ENCODE results near the gene IL17B. TPM values are rescaled to one million over a fixed set of nuclear protein-coding genes. Genes with fewer than 3 reads are reported as not detected.

IL17B gene
- total RNA-seq, 1 donor from 2014 or later: not detected

DNA sequence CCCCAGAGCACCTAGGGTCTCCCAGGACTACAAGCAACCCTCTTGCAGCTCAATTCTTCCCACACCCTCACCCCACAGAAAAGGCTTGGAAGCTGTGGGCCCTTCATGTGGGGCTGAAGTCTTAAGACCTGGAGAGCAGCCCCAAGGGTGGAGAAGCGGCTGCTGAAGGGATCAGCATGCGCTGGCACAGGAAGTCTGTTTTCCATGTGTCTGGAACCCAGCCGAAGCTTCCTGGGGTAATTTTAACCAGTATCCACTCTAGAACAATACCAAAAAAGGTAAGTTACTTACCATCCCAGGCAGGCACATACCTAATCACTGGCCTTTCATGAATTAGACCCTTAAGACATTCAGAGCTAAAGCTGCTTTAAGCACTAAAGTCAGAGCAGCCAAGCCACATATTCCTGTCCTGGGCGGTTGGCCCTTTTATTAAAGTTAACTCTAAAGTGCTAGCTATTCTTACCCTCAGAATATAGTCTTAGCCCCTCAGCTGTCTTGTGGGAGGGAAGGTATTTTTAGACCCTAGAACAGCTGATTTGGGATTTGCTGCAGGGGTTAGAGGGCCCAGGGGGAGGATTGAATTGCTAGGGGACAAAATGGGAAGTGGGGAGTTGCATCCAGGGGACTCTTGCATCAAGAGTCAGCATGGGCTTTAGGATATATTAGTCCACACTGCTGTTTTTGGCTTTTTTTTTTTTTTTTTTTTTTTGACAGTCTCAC lies 6.9 kb downstream of the IL17B start:
- peaks cover 4% of the 10 kb centered on the region for H3K4me1 Mint-ChIP-seq (ENCODE audit: unreplicated experiment)
- H3K36me3 Mint-ChIP-seq (ENCODE audit: low read depth, unreplicated experiment): peaks cover 2% of the 10 kb centered on the region
- H3K27ac Mint-ChIP-seq (ENCODE audit: unreplicated experiment): no peak overlapping the region
- DNase-seq (ENCODE audit: low spot score): no peak
- TF ChIP-seq, protein P1, sequence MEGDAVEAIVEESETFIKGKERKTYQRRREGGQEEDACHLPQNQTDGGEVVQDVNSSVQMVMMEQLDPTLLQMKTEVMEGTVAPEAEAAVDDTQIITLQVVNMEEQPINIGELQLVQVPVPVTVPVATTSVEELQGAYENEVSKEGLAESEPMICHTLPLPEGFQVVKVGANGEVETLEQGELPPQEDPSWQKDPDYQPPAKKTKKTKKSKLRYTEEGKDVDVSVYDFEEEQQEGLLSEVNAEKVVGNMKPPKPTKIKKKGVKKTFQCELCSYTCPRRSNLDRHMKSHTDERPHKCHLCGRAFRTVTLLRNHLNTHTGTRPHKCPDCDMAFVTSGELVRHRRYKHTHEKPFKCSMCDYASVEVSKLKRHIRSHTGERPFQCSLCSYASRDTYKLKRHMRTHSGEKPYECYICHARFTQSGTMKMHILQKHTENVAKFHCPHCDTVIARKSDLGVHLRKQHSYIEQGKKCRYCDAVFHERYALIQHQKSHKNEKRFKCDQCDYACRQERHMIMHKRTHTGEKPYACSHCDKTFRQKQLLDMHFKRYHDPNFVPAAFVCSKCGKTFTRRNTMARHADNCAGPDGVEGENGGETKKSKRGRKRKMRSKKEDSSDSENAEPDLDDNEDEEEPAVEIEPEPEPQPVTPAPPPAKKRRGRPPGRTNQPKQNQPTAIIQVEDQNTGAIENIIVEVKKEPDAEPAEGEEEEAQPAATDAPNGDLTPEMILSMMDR (IDR thresholded peaks at IDR 0.05; ENCODE audit: unreplicated experiment): no peak
- H3K27me3 Mint-ChIP-seq (ENCODE audit: unreplicated experiment): peaks cover 3% of the 10 kb centered on the region
- H3K9me3 Mint-ChIP-seq (ENCODE audit: unreplicated experiment): no peaks in the 10 kb centered on the region
- no peak overlapping the region for H3K4me3 Mint-ChIP-seq (ENCODE audit: unreplicated experiment)

DNA sequence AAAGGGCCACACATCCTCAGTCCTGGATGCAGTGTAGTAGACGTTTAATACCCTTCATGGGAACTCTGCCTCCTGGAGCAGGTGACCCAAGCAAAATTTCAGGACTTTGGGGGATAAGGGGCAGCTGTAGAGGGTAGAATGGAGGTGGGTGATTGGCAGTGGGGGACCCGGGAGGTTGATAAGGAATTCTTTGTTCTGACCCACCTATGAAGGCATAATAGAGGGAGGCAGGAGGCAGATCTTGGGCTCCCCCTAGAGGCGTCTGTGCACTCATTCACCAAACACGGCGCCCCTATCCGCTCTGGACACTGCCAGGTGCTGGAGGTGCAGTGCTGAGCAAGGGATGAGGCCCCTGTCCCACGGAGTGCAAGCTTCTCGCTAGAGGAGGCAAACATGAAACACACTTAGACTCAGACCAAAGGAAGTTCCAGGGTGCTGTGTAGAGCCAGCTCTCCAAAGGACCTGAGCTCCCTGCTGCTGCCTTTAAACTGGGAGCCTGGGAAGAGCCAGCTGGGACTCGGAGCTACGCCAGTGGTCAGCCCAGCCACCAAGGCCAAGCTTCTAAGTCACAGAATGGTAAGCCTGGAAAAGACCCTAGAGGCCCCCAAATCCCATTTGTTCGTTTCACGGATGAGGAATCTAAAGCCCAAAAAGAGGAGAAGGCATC lies 7.7 kb downstream of the IL17B start:
- TF ChIP-seq, protein P1 (IDR thresholded peaks at IDR 0.05; ENCODE audit: unreplicated experiment): peak; percentile 71
- no peak overlapping the region for H3K4me3 Mint-ChIP-seq (ENCODE audit: unreplicated experiment)
- peaks cover 4% of the 10 kb centered on the region for H3K4me1 Mint-ChIP-seq (ENCODE audit: unreplicated experiment)
- DNase-seq (ENCODE audit: low spot score): peak; percentile 72
- H3K27me3 Mint-ChIP-seq (ENCODE audit: unreplicated experiment): peaks cover 3% of the 10 kb centered on the region
- no peak overlapping the region for H3K27ac Mint-ChIP-seq (ENCODE audit: unreplicated experiment)
- no peaks in the 10 kb centered on the region for H3K9me3 Mint-ChIP-seq (ENCODE audit: unreplicated experiment)
- H3K36me3 Mint-ChIP-seq (ENCODE audit: low read depth, unreplicated experiment): peaks cover 3% of the 10 kb centered on the region

DNA sequence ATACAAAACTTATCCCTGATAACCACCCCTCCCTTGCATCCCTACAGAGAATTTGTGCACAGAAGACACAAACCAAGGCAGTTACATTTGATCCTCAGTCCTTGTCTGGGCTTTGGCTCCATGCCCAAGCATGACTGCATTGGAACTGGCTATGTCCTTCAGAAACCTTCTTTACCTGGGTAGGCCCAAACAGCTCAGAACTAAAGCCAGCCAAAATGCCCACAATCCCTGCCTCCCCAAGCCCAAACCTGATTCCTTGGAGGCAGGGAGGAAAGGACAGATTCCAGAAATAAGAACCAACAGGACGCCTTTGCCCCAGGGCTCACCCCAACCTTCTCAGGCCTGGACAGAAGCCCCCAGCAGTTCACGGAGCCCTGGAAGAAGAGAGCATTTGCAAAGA lies 8.2 kb downstream of the IL17B start:
- H3K4me3 Mint-ChIP-seq (ENCODE audit: unreplicated experiment): no peak overlapping the region
- H3K27ac Mint-ChIP-seq (ENCODE audit: unreplicated experiment): no peak overlapping the region

DNA sequence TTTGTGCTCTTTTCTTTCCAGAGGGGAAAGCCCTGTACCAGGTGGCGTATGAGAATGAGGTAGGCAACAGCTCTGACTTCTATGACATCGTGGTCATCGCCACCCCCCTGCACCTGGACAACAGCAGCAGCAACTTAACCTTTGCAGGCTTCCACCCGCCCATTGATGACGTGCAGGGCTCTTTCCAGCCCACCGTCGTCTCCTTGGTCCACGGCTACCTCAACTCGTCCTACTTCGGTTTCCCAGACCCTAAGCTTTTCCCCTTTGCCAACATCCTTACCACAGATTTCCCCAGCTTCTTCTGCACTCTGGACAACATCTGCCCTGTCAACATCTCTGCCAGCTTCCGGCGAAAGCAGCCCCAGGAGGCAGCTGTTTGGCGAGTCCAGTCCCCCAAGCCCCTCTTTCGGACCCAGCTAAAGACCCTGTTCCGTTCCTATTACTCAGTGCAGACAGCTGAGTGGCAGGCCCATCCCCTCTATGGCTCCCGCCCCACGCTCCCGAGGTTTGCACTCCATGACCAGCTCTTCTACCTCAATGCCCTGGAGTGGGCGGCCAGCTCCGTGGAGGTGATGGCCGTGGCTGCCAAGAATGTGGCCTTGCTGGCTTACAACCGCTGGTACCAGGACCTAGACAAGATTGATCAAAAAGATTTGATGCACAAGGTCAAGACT lies 11.0 kb downstream of the IL17B start:
- no peak overlapping the region for H3K4me3 Mint-ChIP-seq (ENCODE audit: unreplicated experiment)
- no peak overlapping the region for H3K27ac Mint-ChIP-seq (ENCODE audit: unreplicated experiment)
- H3K27me3 Mint-ChIP-seq (ENCODE audit: unreplicated experiment): peaks cover 7% of the 10 kb centered on the region
- H3K9me3 Mint-ChIP-seq (ENCODE audit: unreplicated experiment): no peaks in the 10 kb centered on the region
- peaks cover 4% of the 10 kb centered on the region for H3K4me1 Mint-ChIP-seq (ENCODE audit: unreplicated experiment)
- H3K36me3 Mint-ChIP-seq (ENCODE audit: low read depth, unreplicated experiment): peaks cover 3% of the 10 kb centered on the region
- DNase-seq (ENCODE audit: low spot score): no peak
- TF ChIP-seq, protein P1 (IDR thresholded peaks at IDR 0.05; ENCODE audit: unreplicated experiment): no peak

More for the DNA sequence above, 8.2 kb downstream of the IL17B start:
- no peak for DNase-seq (ENCODE audit: low spot score)
- peaks cover 4% of the 10 kb centered on the region for H3K4me1 Mint-ChIP-seq (ENCODE audit: unreplicated experiment)
- no peaks in the 10 kb centered on the region for H3K9me3 Mint-ChIP-seq (ENCODE audit: unreplicated experiment)
- peaks cover 3% of the 10 kb centered on the region for H3K27me3 Mint-ChIP-seq (ENCODE audit: unreplicated experiment)
- TF ChIP-seq, protein P1 (IDR thresholded peaks at IDR 0.05; ENCODE audit: unreplicated experiment): no peak
- H3K36me3 Mint-ChIP-seq (ENCODE audit: low read depth, unreplicated experiment): peaks cover 3% of the 10 kb centered on the region
